PC-9 (cell line): ENCODE data around the gene THPO.

Source experiments
- EZH2 ChIP-seq: fragments of 200-600 bp; sonication (generic); IDR thresholded peaks from 2 replicates; pipeline ENCODE4 v1.8.0; 2017; ENCODE audit warnings: antibody characterized with exemption, low read depth
- TF ChIP-seq, protein P1 (sequence below): fragments of 200-600 bp; sonication (generic); conservative IDR thresholded peaks from 2 replicates; pipeline ENCODE4 v1.6.1; 2017; ENCODE audit warnings: mixed run types, antibody characterized with exemption, mild to moderate bottlenecking, moderate library complexity

DNA sequence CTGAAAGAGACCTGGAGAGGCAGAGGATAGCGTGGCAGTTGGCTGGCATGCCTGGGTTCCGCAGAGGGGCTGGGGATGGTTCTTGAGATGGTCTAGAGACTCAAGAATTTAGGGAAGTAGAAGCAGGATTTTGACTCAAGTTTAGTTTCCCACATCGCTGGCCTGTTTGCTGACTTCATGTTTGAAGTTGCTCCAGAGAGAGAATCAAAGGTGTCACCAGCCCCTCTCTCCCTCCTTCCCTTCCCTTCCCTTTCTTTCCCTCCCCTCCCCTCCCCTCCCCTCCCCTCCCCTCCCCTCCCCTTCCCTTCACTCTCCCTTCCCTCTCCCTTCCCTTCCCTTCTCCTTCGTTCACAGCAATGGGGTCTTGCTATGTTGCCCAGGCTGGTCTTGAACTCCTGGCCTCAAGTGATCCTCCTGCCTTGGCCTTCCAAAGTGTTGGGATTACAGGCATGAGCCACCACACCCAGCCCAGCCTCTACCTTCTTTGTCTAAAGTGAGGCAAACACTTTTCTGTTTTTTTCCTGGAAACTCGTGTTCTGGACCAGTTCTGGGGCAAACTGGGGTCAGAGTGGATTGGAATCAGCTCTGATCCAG lies 12.0 kb upstream of the THPO start:
- TF ChIP-seq, protein P1, sequence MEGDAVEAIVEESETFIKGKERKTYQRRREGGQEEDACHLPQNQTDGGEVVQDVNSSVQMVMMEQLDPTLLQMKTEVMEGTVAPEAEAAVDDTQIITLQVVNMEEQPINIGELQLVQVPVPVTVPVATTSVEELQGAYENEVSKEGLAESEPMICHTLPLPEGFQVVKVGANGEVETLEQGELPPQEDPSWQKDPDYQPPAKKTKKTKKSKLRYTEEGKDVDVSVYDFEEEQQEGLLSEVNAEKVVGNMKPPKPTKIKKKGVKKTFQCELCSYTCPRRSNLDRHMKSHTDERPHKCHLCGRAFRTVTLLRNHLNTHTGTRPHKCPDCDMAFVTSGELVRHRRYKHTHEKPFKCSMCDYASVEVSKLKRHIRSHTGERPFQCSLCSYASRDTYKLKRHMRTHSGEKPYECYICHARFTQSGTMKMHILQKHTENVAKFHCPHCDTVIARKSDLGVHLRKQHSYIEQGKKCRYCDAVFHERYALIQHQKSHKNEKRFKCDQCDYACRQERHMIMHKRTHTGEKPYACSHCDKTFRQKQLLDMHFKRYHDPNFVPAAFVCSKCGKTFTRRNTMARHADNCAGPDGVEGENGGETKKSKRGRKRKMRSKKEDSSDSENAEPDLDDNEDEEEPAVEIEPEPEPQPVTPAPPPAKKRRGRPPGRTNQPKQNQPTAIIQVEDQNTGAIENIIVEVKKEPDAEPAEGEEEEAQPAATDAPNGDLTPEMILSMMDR, result no peak
- TF ChIP-seq EZH2, result no peak
